AG04450 (cell line): ENCODE results near the gene DHH. TPM values are rescaled to one million over a fixed set of nuclear protein-coding genes. Genes with fewer than 3 reads are reported as not detected.

Source experiments
- CTCF ChIA-PET: fragments of 300-600, 350-600 bp; formaldehyde crosslinking; extraction: SDS; loops from one replicate; lab custom pipeline; 2022; ENCODE audit warnings: antibody characterized with exemption, inconsistent platforms; lab: Charles Lee
- POLR2A ChIA-PET: fragments of 350-600 bp; formaldehyde crosslinking; extraction: SDS; loops from one replicate; lab custom pipeline; 2021; ENCODE audit warnings: antibody characterized with exemption, inconsistent platforms; lab: Yijun Ruan, JAX
- DNase-seq: peaks from one replicate; pipeline ENCODE4 v3.0.0-alpha.2; 2011; ENCODE audit warnings: low read depth, low spot score
- H3K27ac ChIP-seq: one replicate; pipeline ENCODE4 v1.5.1; 2012; ENCODE audit warnings: low read depth, low read length, control low read depth
- H3K27me3 ChIP-seq: one replicate; pipeline ENCODE4 v1.6.0; 2012; ENCODE audit warnings: low read length; ENCODE audit not compliant: control insufficient read depth, insufficient read depth
- H3K4me3 ChIP-seq: 2 replicates; pipeline ENCODE4 v1.5.1; 2011; ENCODE audit warnings: mild to moderate bottlenecking, low read depth, low read length, control low read depth
- H3K9me3 ChIP-seq: 2 replicates; pipeline ENCODE4 v1.5.1; 2012; ENCODE audit warnings: low read length; ENCODE audit not compliant: control insufficient read depth, insufficient read depth
- CTCF ChIP-seq: IDR thresholded peaks from 2 replicates; pipeline ENCODE4 v1.5.1; 2011; ENCODE audit warnings: low read depth, low read length, control low read depth, inconsistent platforms
- polyA plus RNA-seq: library from polyadenylated mRNA; depleted of rRNA; stranded (reverse); fragments of >200 nt; gene quantifications from 2 replicates; pipeline ENCODE4 v1.2.3, GENCODE V29; 2011

The DHH gene
- polyA plus RNA-seq, 1 experiment = not detected

DNA sequence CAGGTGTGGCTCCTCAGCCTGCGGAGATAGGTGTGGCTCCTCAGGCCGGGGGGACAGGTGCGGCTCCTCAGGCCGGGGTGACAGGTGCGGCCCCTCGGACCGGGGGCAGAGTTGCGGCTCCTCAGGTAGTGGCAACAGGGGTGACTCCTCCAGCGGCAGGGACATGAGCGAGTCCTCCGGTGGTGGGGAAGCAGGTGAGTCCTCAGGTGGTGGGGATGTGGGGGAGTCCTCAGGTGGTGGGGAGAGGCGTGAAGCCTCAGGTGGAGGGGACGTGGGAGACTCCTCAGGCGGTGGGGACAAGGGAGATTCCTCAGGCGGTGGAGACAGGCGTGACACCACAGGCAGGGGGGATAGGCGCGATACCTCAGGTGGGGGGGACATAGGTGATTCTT is 43.2 kb downstream of the DHH start:
- no peak overlapping the region for H3K27ac ChIP-seq
- ChIA-PET POLR2A (no interaction called here), CTCF (no interaction called here)
- H3K27me3 ChIP-seq = no peaks in the 10 kb centered on the region
- no peak overlapping the region for H3K4me3 ChIP-seq
- H3K9me3 ChIP-seq = no peaks in the 10 kb centered on the region; the same call in 1 of the 2 replicates
- no peak for TF ChIP-seq CTCF
- DNase-seq = no peak

- Histone ChIP-seq H3K27me3 (no peaks in the 10 kb centered on the region), H3K4me3 (no peak overlapping the region), H3K27ac (no peak overlapping the region), H3K9me3 (no peaks in the 10 kb centered on the region; the same call in 1 of the 2 replicates)
- POLR2A ChIA-PET = no interaction called here
- TF ChIP-seq CTCF = no peak
- CTCF ChIA-PET = no interaction called here
- DNase-seq = no peak
Observed at GRCh38 chr12:49050507-49051372, 43.9 kb downstream of the DHH start.

DNA sequence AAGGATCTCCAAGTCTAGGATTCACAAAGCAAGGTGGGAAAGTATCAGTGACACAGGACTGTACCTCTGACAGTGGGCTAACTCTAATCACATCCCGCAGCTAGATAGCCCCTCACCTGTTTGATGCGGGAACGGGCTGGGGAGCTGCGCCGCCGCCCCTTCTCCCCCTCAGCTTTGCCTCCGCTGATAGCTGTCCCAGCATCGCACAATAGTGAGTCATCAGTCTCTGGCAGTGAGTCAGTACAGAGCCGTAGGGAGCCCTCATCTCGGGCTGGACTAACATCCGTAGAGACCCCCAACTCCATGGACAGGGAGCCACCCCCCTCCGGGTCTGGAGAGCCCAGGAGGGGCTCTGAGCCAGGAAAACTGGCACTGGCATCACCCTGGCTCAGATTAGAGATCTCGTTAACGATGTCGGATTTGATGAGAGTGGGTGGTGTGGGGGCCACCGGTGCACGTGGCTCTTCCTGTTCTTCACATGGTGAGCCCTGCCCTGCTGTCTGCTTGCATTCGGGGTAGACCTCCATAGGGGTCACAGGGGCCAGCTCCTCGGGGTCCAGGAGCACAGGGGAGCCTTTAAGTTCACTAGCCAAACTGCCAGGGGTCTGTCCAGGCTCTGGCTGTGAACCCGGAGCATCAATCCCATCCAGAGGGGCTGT is 44.9 kb downstream of the DHH start:
- peak; percentile 16 for DNase-seq
- Histone ChIP-seq H3K9me3 (no peaks in the 10 kb centered on the region; the same call in 1 of the 2 replicates), H3K4me3 (no peak overlapping the region), H3K27ac (peak overlapping the region; percentile 31), H3K27me3 (no peaks in the 10 kb centered on the region)
- ChIA-PET POLR2A (interaction anchor here (0.5 kb wide), 1 partner anchor 186 kb away, joined by 3 read pairs; no protein-coding TSS in a partner anchor), CTCF (no interaction called here)
- TF ChIP-seq CTCF = no peak

GRCh38 chr12:49048953-49049352 is 45.6 kb downstream of the DHH start:
- POLR2A ChIA-PET = no interaction called here
- no peaks in the 10 kb centered on the region; the same call in 1 of the 2 replicates for H3K9me3 ChIP-seq
- no peak for DNase-seq
- CTCF ChIA-PET = interaction anchor here (0.8 kb wide), 2 partner anchors 29 to 39 kb away, joined by 3 to 4 read pairs; no protein-coding TSS in a partner anchor
- no peak overlapping the region for H3K27ac ChIP-seq
- no peak for TF ChIP-seq CTCF
- H3K4me3 ChIP-seq = no peak overlapping the region
- no peaks in the 10 kb centered on the region for H3K27me3 ChIP-seq
